Measurements from ENCODE around the gene CADM2. TPM values are rescaled to one million over a fixed set of nuclear protein-coding genes. Genes with fewer than 3 reads are reported as not detected.
"Not testable (repeated sequence)": the region's sequence is repeated elsewhere in the genome, so short reads cannot be mapped to it uniquely, and the experiment has no call there.

The CADM2 gene
- total and polyA plus RNA-seq, 12 donors = 0.10 to 12.6 (median 2.2) TPM

GRCh38 chr3:85979034-85979433 lies 1020.2 kb downstream of the CADM2 start:
- Histone ChIP-seq H3K9me3 (replicated peaks in 1 of 3) (no peaks in the 10 kb centered on the region), H3K4me3 (no peak overlapping the region), H3K36me3 (replicated peaks in 1 of 2) (no peaks in the 10 kb centered on the region), H3K27me3 (no peaks in the 10 kb centered on the region), H3K27ac (no peak overlapping the region), H3K4me1 (replicated peaks in 1 of 2) (no peaks in the 10 kb centered on the region)
- TF ChIP-seq CTCF (IDR thresholded peaks at IDR 0.05) = no peak
- no peak for TF ChIP-seq POLR2A (IDR thresholded peaks at IDR 0.05)
- DNase-seq = peak in 1 of 7 donors; percentile 49
- intact Hi-C loops (cut with DNase I) = no loop called here

- 83 to 90% (median 86%) methylated on average over 10 of the region's 10 CpGs for WGBS, 4 donors
- intact Hi-C loops (cut with DNase I); H3K4me1 ChIP-seq (replicated peaks in 1 of 2); H3K27ac ChIP-seq; H3K4me3 ChIP-seq; H3K27me3 ChIP-seq; H3K9me3 ChIP-seq (replicated peaks in 1 of 3); DNase-seq; H3K36me3 ChIP-seq (replicated peaks in 1 of 2): not testable (repeated sequence)
These were observed 1030.8 kb downstream of the CADM2 start for GRCh38 chr3:85989581-85989980.

GRCh38 chr3:86029590-86029989 lies 1070.8 kb downstream of the CADM2 start:
- no peak for TF ChIP-seq POLR2A (IDR thresholded peaks at IDR 0.05)
- TF ChIP-seq CTCF (IDR thresholded peaks at IDR 0.05) = no peak
- no peaks in the 10 kb centered on the region for H3K9me3 ChIP-seq (replicated peaks in 1 of 3)
- H3K4me3 ChIP-seq = no peak overlapping the region
- no peaks in the 10 kb centered on the region for H3K27me3 ChIP-seq
- H3K27ac ChIP-seq = no peak overlapping the region
- H3K36me3 ChIP-seq (replicated peaks in 1 of 2) = no peaks in the 10 kb centered on the region
- intact Hi-C loops (cut with DNase I) = no loop called here
- no peak for DNase-seq
- H3K4me1 ChIP-seq (replicated peaks in 1 of 2) = no peaks in the 10 kb centered on the region
- WGBS, 4 donors = 66 to 88% (median 77%) methylated on average over 1 of the region's 1 CpG

- no peaks in the 10 kb centered on the region for H3K36me3 ChIP-seq (replicated peaks in 1 of 2)
- intact Hi-C loops (cut with DNase I) = no loop called here
- TF ChIP-seq POLR2A (IDR thresholded peaks at IDR 0.05) = no peak
- TF ChIP-seq CTCF (IDR thresholded peaks at IDR 0.05) = no peak
These were observed 1079.1 kb downstream of the CADM2 start for GRCh38 chr3:86037916-86038315.

GRCh38 chr3:86046436-86047136 lies 1087.8 kb downstream of the CADM2 start:
- H3K27me3 ChIP-seq = no peaks in the 10 kb centered on the region
- H3K36me3 ChIP-seq (replicated peaks in 1 of 2) = no peaks in the 10 kb centered on the region
- intact Hi-C loops (cut with DNase I) = no loop called here
- no peak overlapping the region for H3K27ac ChIP-seq
- no peak for DNase-seq
- no peaks in the 10 kb centered on the region for H3K4me1 ChIP-seq (replicated peaks in 1 of 2)
- TF ChIP-seq CTCF (IDR thresholded peaks at IDR 0.05) = no peak
- TF ChIP-seq POLR2A (IDR thresholded peaks at IDR 0.05) = no peak
- no peaks in the 10 kb centered on the region for H3K9me3 ChIP-seq (replicated peaks in 1 of 3)
- no peak overlapping the region for H3K4me3 ChIP-seq
- WGBS, 4 donors = 55 to 66% (median 58%) methylated on average over 6 of the region's 6 CpGs

More at GRCh38 chr3:86037916-86038315, 1079.1 kb downstream of the CADM2 start:
- DNase-seq = no peak
- Histone ChIP-seq H3K9me3 (replicated peaks in 1 of 3) (no peaks in the 10 kb centered on the region), H3K4me1 (replicated peaks in 1 of 2) (no peaks in the 10 kb centered on the region), H3K27me3 (no peaks in the 10 kb centered on the region), H3K4me3 (no peak overlapping the region), H3K27ac (no peak overlapping the region)

Data from adrenal gland (tissue), 12 donors.